NCI-H524 (cell line): ENCODE measurements around the gene CMTM6.
A peak's percentile ranks its signal among the peaks of the same experiment; 100 is the strongest.
"Not testable (repeated sequence)": the region's sequence is repeated elsewhere in the genome, so short reads cannot be mapped to it uniquely, and the experiment has no call there.

Experiments used
- DNase-seq, 2 experiments: peaks; one replicate each; lab custom pipeline; 2025; lab: John Stamatoyannopoulos, UW

Gene CMTM6

GRCh38 chr3:32499585-32499984, 3.1 kb downstream of the CMTM6 start:
- DNase-seq, result no peak

- no peak for DNase-seq
Measured at GRCh38 chr3:32498992-32499391, 3.7 kb downstream of the CMTM6 start.

GRCh38 chr3:32498252-32498651, 4.4 kb downstream of the CMTM6 start:
- no peak for DNase-seq

- no peak for DNase-seq
Measured at GRCh38 chr3:32495609-32496008, 7.0 kb downstream of the CMTM6 start.

- DNase-seq, result no peak
Measured at GRCh38 chr3:32495085-32495484, 7.6 kb downstream of the CMTM6 start.

GRCh38 chr3:32493437-32494414, 8.9 kb downstream of the CMTM6 start:
- no peak for DNase-seq

- DNase-seq, result no peak
Measured at GRCh38 chr3:32492684-32493436, 9.8 kb downstream of the CMTM6 start.

- no peak for DNase-seq
Measured at GRCh38 chr3:32488474-32489008, 14.1 kb downstream of the CMTM6 start.

GRCh38 chr3:32487781-32488473, 14.7 kb downstream of the CMTM6 start:
- no peak for DNase-seq

- no peak for DNase-seq
Measured at GRCh38 chr3:32484436-32484835, 18.2 kb downstream of the CMTM6 start.

GRCh38 chr3:32483772-32484171, 18.9 kb downstream of the CMTM6 start:
- DNase-seq, result peak in 1 of 2 experiments; percentile 76

- no peak for DNase-seq
Measured at GRCh38 chr3:32482693-32483092, 20.0 kb downstream of the CMTM6 start.

GRCh38 chr3:32481791-32482631, 20.6 kb downstream of the CMTM6 start:
- no peak for DNase-seq

GRCh38 chr3:32480604-32481003, 22.0 kb downstream of the CMTM6 start:
- no peak for DNase-seq

GRCh38 chr3:32474201-32474600, 28.5 kb downstream of the CMTM6 start:
- no peak for DNase-seq

GRCh38 chr3:32472151-32472550, 30.5 kb downstream of the CMTM6 start:
- not testable (repeated sequence) for DNase-seq

GRCh38 chr3:32471246-32471645, 31.4 kb downstream of the CMTM6 start:
- DNase-seq, result no peak

- no peak for DNase-seq
Measured at GRCh38 chr3:32470362-32470761, 32.3 kb downstream of the CMTM6 start.

GRCh38 chr3:32469151-32469874, 33.3 kb downstream of the CMTM6 start:
- no peak for DNase-seq

GRCh38 chr3:32467333-32468070, 35.1 kb downstream of the CMTM6 start:
- peak; percentile 50 to 80 for DNase-seq
